HG03469 (cell line): ENCODE data around the gene EBNA1BP2.
"Not testable (repeated sequence)": the region's sequence is repeated elsewhere in the genome, so short reads cannot be mapped to it uniquely, and the experiment has no call there.

ENCODE experiments used
- ATAC-seq: cut with Tn5 transposase; IDR thresholded peaks from one replicate; pipeline ENCODE4 v1.9.1; 2021; ENCODE audit warnings: mild to moderate bottlenecking, moderate library complexity, moderate number of reproducible peaks; ENCODE audit not compliant: unreplicated experiment

The EBNA1BP2 gene

GRCh38 chr1:43123031-43123430 is 49.1 kb downstream of the EBNA1BP2 start:
- no peak for ATAC-seq

- no peak for ATAC-seq
Observed at GRCh38 chr1:43121256-43121900, 50.7 kb downstream of the EBNA1BP2 start.

- not testable (repeated sequence) for ATAC-seq
Observed at GRCh38 chr1:43119928-43120586, 52.0 kb downstream of the EBNA1BP2 start.
